Measurements from ENCODE around the gene SIM2.

Gene SIM2

GRCh38 chr21:36700971-36701755, 2.2 kb downstream of the SIM2 start:
- DNase-seq = no peak

- no peak for DNase-seq
Observed at GRCh38 chr21:36701756-36702621, 3.1 kb downstream of the SIM2 start.

DNA sequence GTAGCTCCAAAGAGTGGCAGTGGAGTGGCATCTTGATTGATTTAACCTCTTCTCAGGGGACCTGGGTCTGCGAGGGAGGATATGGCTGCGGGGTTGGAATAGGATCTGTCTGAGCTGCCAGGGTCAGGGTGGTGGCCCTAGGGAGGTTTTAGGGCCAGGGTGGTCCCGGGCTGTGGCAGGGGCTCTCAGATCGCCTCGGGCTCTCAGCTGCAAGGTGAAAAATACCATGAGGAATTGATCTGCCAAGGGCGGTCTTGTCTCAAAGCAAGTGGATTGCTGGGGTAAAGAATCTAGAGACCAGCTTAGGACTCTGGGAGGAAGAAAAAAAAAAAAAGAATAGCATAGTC, 3.7 kb downstream of the SIM2 start:
- no peak for DNase-seq

- no peak for DNase-seq
Observed at GRCh38 chr21:36703123-36703522, 4.2 kb downstream of the SIM2 start.

DNA sequence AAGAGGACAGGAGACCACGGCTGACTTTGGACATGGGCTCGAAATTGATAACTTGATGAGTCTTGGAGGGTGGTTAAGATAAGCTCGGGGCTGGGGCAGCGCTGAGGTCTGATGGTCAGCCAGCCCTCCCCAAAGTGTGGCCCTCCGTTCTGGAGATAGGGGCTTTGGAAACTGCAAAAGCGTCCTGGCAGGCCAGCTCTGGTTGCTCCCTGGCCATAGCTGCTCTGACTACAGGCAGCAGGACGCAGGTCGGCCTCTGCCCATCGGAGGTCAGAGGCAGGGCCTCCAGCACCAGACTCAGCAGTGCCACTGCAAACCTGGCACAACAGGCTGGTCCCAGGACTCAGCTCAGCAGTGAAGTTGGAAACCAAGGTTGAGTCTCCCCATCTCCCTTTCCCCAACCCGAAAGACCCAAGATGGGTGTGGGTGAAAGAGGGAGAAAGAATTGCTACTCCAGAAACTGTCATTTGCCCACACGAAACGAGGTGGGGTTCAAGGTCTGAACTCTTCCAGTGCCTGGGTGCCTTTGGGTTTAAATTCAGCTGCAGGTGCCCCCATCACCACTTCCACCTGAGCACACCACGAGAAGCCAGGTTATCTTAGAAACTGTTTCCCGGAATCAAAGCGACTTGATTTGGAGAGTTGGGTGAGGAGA, 4.8 kb downstream of the SIM2 start:
- DNase-seq = no peak

GRCh38 chr21:36704281-36704957, 5.5 kb downstream of the SIM2 start:
- no peak for DNase-seq

DNA sequence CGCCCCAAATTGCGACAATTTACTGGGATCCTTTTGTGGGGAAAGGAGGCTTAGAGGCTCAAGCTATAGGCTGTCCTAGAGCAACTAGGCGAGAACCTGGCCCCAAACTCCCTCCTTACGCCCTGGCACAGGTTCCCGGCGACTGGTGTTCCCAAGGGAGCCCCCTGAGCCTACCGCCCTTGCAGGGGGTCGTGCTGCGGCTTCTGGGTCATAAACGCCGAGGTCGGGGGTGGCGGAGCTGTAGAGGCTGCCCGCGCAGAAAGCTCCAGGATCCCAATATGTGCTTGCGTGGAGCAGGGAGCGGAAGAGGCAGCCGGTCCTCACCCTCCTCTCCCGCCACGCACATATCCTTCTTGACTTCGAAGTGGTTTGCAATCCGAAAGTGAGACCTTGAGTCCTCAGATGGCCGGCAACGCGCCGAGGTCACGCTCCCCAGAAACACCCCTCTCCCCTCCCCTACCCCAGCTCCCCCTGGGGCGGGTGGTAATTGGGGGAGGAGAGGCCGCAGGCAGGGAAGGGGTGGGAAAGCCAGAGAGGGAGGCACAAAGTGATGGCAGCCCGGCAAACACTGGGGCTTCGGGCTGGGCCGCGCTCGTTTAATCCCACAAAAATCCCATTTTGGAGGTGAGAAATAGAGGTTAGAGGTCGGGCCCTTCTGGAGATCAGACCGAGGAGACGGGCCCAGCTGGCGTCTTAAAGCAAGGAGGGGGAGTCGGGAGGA, 6.2 kb downstream of the SIM2 start:
- DNase-seq = no peak

DNA sequence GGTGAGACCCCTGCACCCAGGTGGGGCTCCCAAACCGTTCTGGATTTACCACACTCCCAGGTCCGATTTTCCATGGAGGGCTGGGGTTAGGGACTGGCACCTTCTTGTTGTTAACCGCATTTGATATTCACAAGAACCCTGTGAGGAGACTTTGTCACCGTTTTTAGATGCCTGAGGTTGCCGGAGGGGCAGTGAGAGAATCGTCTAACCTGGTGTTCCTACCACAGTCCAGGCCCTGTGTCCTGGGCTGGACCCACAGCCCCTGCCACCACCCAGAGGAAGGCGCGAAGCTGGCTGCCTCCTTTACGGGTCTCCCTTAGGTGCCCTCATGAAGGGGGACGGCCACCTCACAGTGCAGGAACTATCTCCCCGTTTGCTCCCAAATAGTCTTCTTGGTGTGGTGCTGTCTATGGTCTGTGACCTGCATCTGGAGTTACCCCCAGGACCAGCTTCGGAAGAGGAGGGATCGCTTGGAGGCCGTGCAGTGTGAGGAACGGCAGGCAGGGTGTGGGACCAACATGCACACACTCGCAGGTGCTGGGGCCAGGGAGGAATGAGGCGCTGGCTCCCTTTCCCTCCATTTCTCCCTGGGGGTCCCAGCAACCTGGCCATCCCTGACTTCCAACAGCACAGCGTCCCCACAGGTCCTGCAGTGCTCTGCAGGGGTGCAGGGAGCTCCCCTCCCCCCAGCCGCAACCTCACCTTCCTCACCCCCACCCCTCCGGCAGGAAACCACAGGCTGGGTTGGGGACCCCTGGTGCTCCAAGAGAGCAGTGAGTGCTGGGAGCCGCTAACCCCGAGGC, 7.0 kb downstream of the SIM2 start:
- no peak for DNase-seq

- no peak for DNase-seq
Observed at GRCh38 chr21:36706482-36706852, 7.6 kb downstream of the SIM2 start.

GRCh38 chr21:36706951-36707762, 8.2 kb downstream of the SIM2 start:
- no peak for DNase-seq

DNA sequence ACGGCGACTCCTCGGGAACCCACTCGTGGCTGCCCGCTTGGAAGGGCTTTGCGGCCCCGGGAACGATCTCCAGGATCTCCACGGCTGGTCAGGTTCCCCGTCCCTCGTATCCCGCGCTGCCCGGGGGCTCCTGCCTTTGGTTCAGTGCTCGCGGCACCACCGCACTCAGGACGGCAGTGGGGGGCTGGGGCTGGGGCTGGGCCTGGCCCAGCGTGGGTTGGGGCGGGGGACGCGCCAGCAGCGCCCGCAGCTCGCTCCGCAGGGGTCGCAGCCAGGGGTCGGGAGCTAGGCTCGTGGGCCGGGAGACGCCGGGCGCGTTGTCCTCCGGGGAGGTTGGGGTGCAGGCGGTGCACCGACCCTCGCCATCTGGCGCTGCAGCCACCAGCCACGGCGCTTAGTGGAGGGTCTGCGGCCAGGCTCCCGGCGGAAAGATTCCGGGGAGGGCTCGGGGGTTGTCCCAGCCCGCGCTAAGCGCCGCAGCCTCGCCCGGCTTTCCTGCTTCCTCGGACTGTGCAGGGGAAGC, 8.9 kb downstream of the SIM2 start:
- no peak for DNase-seq

DNA sequence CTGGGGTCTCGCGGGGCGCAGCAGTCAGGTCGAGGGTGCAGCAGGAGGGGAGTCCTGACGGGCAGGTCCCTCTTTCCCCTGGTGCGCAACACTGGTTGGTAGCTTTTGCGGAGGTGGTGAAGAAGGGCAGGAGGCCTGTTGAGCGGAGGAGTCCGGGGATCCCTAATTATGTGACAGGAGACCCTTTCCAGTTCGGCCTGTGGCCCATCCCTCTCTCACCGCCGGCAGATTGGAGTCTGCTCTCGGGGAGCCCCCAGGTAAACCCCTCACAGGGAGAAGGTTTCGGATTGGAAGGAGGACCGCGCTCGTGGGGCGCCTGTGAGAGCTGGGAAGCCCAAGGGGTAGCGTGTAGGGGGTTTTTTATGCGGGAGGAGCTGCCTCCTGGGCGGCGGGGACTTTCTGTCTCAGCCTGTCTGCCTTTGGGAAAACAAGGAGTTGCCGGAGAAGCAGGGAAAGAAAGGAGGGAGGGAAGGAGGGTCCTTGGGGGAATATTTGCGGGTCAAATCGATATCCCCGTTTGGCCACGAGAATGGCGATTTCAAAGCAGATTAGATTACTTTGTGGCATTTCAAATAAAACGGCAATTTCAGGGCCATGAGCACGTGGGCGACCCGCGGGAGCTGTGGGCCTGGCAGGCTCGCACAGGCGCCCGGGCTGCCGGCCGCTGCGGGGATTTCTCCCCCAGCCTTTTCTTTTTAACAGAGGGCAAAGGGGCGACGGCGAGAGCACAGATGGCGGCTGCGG, 9.5 kb downstream of the SIM2 start:
- DNase-seq = no peak

GRCh38 chr21:36709030-36709867, 10.3 kb downstream of the SIM2 start:
- DNase-seq = no peak

DNA sequence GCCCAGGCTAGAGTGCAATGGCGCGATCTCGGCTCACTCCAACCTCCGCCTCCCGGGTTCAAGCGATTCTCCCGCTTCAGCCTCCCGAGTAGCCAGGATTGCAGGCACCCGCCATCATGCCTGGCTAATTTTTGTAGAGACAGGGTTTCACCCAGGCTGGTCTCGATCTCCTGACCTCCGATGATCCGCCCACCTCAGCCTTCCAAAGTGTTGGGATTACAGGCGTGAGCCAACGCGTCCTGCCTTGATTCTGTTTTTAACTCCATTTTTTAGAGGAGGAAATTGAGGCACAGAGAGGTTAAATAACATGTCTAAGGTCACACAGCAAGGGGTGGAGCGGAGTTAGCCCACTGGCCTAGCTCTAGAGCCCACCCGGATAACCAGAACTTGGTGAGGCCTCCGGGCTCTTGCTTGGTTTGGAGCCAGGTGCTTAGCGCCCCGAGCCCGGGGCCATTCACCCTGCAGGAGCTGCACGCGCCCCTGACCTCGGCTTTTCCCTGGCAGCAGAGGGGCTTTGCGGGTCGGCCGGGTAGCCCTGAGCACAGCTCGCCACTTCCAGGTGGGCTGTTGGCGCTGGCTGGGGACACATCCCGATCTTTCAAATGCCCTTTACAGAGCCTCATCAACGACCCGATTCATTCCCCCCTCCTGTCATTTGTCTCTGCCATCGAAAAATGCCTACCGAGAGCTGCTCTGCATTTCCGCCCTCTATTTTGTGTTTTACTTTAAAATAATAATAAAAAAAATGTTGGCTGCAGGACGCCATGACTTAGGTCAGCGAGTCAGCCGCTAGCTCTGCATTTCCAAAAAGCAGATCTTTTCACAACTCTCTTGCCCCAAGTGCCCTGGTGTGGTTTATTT, 11.2 kb downstream of the SIM2 start:
- no peak for DNase-seq

- no peak for DNase-seq
Observed at GRCh38 chr21:36710729-36711048, 11.8 kb downstream of the SIM2 start.

DNA sequence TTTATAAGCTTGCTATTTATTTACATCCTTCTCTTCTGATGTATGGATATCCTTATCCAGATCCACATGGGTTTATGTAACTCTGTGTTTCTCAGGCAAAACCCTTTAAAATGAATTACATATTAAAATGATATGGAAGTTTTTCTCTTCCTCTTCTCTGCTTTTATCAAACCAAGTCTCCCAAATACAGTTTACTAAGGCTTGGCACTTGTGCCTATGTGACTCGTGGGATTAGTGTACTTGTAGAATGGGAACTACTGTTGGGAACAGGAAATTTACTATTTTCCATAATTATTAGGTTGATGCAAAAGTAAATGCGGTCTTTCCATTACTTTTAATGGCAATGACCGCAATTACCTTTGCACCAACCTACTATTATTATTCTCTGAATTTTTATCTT, 14.8 kb downstream of the SIM2 start:
- no peak for DNase-seq

- no peak for DNase-seq
Observed at GRCh38 chr21:36716387-36716786, 17.5 kb downstream of the SIM2 start.

DNA sequence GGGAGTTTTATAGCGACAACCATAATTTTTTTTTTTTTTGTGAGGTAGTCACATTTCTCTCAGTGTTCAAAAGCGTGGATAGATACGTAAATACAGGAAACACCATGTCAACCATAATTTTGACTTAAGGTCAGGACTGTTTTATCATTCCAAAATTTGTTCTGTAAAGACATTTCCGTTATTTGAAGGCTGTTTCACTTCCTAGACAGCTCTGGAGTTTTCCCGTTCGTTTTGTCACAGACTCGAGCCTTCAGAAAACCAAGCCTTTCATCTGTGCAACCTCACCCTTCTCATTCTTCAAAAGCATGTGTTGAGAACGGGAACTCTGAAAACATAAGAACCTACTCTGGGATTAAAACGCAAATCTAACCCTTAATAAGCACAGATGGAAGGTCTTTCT, 17.9 kb downstream of the SIM2 start:
- DNase-seq = no peak

Measured in effector CD8-positive, alpha-beta T cell (primary cell).